GM18508 (cell line): ENCODE data around the gene TCERG1L.

ENCODE experiments used
- ATAC-seq: cut with Tn5 transposase; IDR thresholded peaks from one replicate; pipeline ENCODE4 v1.9.1; 2021; ENCODE audit warnings: moderate number of reproducible peaks; ENCODE audit not compliant: insufficient read depth, unreplicated experiment

Gene TCERG1L

DNA sequence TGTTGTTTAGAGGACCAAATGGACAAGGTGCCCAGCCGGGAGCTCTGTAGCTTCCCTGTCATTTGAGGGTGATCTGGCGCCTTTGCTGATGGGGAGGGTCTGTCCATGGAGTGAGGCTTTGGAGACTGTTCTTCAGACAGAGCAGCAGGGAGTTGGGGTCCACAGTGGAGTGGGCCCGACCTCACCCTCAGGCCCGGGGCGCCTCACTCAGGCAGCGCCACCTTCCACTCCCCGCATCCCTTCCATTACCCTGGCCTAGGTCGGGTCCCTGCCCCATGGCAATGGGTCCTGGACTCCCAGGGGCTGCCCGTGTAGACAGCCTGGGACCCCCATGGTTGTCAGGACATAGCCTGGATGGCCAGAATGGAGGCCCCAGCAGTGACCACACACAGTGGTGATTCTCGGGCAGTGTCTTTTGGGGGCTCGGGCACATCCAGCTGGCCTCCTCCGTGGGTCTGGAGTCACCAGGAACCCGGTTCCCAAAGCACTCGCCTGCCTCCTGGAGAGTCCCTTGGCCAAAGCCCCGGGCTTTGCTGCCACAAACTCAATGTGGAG lies 38.5 kb downstream of the TCERG1L start:
- ATAC-seq = no peak

DNA sequence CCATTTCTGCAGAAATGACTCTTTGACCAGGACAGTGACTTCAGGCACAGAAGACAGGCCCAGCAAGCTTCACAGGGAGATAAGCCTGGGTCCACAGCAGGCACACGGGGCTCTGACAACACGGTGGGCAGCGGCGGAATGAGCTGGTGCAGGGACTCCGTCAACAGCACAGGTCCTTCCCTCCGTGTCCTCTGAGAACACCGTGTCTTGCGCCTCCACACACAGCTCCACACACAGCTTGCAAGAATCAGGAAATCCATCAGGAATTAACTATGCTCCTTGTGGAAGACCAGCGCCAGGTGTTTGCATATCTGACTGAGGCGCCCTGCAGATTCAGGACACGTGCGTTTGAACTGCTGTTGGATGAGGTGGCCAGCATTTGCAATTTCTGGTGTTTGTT lies 39.6 kb downstream of the TCERG1L start:
- ATAC-seq = no peak

DNA sequence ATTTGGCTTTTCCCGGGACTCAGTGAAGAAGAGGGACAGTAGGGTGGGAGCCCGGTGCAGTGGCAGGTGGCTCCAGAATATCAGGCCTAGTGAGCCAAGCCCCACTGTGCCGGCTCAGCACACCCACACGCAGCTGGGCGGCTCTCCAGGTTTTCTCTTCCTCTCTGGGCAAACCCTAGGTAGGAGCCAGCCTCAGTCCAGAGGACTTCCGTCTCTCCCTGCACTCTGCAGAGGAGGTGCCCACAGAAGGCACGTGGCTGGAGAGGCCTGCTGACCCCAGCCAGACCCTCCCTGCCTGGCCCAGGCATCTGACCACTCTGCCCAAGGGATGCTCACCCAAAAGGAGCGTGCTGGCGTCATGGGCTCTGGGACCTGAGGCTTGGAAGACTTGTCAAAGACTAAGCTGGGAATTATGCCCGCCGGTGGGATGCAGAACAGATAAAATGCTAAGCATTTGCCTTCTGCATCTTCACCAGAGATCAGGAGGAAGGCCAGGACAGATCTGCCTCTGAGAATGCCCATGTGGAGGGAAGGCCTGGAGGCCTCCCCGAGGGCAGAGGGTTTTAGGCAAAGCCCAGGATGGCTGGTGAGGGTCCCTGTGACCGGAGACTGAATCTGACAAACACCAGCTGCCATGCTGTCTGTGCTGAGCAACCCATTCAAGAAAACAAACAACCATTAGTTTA lies 40.2 kb downstream of the TCERG1L start:
- ATAC-seq = no peak

DNA sequence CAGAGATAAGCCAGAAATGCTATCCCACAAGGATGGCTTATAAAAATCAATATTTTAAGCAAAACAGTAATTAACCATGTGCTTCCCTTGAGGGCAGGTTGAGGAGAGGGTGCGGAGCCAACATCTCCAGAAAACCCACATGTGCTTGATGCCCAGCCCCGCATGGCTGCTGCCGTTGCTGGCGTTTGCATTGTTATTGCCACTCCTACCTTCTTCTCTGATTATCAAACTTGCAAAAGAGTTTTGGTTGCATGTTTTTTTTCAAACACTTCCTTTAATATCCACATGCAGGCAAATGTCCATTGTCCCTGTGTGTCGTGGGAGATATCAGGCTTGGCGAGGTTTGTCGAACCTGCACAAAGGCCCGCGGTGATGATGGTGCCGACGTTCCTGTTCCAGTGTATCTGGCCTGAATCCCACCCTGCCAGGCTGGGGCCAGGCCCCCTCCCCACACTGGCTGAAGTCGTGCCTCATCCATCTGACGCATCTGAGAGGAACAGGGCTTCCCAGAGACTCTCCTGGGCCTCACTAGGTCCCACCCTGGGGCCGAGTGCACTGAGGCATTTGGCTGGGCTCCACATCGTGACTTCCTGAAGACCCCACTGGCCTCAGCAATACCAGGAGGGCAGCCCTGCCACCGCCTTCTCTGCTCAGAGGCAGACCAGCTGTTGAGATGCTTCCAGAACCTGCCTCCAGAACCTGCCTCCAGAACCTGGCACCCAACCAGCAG lies 40.9 kb downstream of the TCERG1L start:
- no peak for ATAC-seq

DNA sequence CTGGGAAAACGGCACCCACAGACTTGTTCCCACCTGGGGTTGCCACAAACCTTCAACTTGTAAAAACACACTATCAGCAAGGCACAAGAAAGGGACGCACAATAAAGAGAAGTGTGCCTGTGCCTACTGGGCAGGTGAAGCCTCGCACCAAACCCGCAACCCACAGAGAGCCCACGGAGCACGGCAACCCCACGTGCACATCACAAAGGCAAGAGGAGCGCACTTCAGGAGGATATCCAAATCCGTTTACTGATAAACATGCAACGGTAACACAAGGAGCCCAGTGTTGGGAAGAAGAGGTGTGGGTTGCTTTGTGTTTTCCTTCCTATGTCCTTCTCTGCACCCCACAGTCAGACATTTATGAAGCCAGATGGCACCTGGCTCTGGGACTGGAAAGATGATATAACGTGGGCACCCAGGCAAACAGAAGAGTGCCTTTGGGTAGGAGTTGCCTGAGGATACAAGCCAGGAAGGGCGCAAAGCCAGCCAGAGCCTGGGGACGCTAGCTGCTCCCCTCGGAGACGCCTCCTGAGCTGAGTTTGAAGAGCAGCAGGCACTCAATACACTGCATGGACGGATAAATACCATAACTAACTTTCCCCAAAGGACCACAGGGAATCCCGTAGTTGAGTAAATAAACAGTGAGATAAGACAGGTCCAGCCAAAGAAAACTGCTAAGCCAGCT lies 41.6 kb downstream of the TCERG1L start:
- no peak for ATAC-seq

DNA sequence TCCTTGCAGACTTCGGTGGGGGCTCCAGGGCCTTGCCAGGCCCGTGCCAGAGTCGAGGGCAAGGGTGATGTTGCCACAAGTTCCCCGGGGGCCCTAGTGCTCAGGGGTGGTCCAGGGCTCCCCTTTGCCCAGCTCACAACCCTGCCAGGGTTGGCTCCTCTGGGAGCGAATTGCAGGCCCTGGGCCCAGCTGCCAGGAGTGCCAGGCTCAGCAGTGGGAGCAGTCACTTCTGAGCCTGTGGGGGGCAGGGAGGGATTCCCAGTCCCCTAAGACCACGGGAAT lies 43.8 kb downstream of the TCERG1L start:
- ATAC-seq = no peak

DNA sequence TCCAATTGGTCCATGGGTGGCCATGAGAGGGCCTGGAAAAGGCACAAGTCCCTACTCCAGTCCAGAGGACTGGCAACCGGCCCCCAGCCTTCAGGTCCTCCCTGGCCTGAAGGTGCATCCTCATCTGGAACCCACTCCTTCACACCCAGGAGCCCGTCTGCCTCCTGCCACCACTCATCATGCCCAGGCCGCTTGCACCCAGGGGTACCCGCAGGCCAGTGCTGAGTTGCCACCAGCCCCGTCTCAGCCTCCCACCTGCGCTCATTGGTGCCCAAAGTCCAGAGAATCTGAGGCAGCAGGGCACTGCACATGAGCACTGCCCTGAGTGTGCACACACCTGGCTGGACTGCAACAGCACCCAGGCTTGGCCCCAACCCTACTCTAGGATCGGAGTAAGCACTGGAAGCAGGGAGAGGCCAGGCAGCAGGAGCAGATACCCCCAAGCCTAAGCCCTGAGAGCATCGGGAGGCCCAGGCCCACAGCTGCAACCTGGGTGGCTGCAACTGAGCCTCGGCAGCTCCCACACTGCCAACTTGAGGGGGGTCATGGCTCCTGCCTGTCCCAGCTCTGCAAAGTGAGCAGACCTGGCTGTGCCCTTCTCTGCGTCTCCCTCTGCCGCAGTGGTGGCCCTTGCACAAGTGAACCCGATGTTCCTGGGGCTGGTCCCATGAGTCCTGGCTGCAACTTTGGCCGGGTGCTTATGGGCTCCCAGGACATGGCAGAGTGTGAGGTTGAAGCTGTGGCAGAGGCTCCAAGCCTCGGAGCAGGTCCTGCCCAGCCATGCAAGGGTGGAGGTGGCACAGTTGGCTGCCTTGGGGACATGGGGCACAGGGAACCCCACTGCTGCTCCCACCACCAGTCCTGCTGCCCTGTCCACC lies 44.3 kb downstream of the TCERG1L start:
- no peak for ATAC-seq

DNA sequence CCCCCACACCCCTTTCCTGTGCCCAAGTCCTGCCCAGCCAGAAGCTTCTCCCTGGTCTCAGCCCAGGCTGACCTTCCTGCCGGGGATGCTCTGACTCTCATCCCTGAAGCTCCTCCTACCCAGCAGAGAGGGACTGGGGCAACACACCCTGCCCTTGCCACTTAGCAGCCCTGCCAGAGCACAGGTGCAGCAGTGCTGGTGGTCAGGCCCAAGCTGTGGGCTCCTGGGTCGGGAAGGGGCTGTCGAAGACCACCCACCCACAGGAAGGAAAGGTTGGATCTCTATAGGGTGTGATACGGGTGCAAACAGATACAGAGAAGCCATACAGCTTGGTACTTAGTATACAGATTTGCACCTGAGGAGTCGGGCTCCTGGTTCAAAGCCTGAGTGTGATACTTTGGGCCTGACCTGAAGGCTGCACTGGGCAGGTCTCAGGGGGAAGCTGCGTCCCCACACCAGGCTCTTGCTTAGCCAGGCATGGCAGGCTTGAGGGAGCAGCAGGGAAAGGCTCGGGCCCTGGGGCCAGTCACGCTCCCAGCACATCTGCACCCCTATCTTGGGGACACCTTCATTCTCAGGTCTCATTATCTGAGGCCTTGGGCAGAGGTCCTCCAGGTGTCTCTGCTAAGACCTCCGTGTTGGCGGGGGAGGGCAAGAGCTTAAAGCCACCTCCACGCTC lies 47.3 kb downstream of the TCERG1L start:
- no peak for ATAC-seq

DNA sequence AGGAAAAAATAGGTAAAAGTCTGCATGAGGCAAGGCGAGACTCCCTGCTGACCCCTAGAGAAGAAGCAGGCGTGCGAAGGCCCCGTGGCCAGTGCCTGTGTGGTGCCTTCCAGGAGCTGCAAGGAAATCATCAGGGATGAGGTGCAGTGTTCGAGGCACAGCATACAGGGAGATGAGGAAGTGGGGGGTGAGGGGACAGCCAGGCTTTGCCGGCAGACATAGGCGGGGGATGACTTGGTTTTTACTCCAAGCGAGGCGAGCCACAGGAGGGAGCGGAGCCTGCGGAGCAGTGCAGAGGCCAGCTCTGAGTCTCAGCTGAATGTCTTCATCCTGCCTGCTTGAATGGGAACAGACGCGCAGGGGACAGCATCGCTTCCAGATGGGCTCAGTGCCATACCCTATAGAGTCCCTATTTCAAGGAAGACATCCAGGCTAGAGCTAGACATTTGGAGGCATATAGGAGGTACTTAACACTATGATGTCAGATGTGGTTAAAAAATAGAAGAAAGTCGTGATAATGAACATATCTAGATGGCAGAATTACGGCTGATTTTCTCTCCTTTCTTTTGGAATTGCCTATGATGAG lies 49.5 kb downstream of the TCERG1L start:
- no peak for ATAC-seq

DNA sequence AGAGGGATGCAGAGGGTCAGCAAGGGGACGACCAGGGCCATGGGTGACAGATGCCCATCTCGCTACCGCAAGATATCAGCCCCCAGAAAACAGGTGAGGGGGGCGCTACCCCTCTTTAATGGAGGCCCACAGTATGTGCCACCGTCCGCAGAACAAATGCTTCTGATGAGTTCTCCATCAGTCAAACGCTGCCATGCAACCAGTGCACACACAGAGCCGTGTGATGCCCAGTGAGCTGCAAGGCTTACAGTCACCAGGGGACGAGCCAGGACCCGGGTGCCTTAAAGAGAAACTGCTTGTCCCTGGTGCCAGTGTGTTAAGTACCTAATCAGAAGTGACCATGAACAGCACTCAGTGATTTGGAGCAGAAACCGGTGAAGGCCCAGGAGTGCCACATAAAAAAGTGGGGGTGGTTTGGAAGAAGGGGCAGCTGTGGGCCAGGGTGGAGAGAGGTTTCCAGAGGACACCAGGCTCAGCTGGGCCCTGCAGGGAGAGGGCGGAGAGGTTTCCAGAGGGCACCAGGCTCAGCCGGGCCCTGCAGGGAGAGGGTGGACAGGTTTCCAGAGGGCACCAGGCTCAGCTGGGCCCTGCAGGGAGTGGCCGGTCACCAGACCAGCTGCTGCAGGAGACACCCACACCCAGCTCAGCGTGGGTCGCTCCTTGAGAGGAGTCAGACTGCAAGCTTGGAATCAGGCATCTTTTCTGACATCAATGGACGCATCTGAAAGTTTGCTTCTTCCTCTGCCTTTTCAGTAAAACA lies 50.9 kb downstream of the TCERG1L start:
- ATAC-seq = no peak

DNA sequence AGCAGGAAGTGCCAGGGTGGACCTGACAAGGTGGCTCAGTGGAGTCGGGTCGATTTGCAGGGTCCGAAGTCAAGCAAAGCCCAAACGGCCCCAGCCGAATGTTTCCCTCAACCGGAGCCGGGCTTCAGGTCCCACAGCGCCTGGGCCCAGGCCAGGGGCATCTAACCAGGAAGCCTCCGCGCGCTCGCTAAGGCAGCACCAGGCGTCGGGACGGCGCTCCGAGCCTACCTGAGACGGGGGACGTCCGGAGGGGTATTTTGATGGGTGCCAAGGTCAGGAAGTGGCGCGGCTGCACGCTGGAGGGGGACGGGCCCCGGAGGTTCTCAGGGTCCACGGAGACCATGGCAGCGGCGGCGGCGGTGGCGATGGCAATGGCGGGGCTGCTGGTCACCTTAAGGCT lies 51.5 kb downstream of the TCERG1L start:
- ATAC-seq = no peak

DNA sequence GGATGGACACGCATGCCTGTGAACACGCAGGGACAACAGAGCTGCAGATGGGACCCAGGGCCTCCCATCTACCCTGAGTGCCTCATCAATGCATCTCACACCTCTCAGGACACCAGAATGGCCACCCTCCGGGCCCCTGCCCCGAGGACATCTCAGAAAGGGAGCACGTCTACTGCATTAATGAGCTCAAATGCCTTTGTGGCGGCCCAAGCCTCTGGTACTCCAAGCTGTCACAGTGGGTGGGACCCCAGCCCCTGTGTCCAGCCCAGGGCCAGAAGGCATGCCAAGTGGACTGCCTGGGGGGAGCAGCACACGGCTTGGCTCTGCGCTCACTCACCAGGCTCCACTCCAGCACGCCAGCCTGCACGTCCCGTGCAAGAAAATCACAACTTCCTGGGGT lies 52.0 kb downstream of the TCERG1L start:
- ATAC-seq = no peak

DNA sequence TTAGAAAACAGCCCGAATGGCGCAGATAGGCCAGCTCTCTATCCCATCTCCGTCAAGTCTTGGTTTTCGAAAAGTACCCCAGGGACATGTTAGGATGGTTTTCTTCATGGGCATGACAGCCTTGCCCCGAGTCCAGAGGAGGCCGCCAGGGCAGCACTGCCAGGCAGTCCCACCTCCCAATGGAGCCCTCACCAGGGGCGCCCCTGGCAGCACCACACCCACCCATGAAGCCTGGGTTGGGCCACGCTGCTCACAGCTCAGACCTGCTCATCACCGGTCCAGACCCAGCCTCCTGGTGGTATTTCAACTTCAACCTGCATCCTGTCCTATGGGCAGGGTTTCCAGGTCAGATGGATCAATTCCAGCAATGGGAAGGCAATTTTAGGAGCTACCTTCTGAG lies 53.3 kb downstream of the TCERG1L start:
- ATAC-seq = no peak

DNA sequence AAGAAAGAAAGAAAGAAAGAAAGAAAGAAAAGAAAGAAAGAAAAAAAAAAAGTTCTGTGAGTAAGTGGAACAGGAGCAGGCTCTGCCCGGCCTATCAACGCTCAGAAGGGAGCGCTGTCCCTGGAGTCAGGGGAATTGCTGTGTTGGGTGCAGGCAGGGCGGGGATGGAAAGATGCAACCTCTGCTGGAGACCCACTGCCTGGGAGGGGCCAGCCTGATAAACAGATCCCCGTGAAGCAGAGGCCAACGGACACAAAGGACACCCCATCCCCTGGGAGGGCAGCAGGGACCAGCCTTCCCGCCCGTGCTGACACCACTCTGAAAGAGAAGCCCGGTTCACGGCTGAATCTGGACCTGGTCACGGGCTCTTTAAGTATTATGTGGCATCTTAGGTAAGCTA lies 54.5 kb downstream of the TCERG1L start:
- no peak for ATAC-seq

DNA sequence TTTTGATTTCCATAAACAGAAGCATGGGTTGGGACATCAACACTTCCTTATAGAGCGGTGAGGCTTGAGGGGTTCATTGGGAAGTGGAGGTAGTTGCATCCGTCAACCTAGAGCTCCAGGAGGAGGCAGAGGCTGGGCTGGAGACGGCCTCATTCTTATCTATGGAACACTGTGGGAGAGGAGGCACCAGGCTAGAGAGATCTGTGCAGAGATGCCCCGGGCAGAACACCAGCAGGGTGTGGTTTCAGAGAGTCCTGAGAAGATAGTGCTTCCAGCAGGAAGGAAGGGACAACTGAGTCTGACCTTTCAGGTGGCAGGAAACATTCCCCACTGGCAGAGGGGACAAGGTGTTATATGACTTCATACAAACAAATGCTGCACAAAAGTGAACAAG lies 56.7 kb downstream of the TCERG1L start:
- ATAC-seq = no peak

DNA sequence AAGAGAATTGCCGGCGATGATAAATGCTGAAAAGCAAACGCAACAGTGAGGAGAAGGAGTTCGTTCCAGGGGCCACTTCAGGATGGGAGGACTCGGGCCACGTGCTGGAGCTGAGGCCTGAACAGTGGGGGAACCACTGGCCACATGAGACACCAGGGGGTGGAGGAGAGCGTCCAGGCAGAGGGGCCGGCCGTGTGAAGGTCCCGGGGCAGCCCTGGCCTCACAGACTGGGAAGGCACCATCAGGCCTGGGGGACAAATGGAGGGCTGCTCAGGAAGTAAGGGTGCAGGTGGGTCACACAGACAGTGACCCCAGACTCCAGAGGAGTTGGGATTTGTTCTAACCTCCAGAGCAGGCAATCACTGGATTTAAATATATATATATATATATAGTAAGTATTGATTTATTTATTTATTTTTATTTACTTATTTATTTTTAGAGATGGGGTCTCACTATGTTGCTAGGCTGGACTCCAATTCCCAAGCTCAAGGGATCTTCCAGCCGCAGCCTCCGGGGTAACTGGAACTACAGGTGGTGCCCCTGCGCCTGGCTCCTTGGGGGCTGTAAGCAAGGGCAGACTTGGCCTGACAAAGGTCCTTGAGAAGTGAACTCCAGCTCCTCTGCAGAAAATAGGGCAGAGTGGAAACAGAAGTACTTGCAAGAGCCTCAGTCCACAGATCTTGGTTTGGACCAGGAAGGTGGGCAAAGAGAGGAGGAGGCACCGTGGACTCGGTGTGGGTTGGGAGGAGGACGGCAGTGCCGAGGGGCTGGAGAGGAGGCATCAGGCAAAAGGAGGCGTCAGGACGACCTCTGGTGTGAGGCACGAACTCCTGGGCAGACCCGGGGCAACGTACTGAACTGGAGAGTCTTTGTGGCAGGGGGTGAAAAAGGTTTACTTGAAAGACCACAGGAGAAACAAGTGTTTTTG lies 57.3 kb downstream of the TCERG1L start:
- no peak for ATAC-seq

DNA sequence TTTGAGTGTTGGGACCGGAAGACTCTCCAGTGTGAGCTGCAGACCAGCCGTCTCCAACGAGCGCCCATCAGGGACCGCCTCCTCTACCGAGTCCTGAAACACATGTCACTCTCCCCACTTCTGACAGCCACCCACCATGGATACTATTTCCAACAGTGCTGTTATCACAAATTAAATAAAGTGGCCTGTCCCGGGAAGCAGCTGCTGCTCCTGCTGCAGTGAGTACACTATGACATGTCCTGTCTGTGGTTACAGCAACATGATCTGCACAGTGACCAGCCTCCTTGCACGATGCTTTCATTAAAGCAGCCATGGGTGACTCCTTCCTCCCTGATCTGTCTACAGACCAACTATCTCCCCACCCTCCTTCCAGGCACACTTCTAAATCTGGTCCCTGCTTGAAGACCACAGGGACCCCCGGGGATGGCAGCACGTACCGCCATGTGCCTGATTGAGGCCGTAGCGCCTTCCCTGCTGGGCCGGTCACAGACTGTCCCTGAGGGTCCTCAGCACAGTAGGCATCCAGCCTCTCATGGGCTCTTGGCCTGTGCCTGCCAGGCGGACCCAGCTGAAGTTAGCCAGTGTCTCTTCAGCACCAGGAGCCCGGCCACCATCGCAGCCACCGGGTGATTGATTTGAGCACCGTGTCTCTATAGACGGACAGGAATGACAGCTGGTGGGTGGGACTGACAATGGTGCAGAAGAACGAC lies 58.8 kb downstream of the TCERG1L start:
- no peak for ATAC-seq
